Immature natural killer cell (primary cell): ENCODE results near the gene HSCB. TPM values are rescaled to one million over a fixed set of nuclear protein-coding genes. Genes with fewer than 3 reads are reported as not detected.
A peak's percentile ranks its signal among the peaks of the same experiment; 100 is the strongest.
"Not testable (repeated sequence)": the region's sequence is repeated elsewhere in the genome, so short reads cannot be mapped to it uniquely, and the experiment has no call there.

ENCODE experiments used
- DNase-seq, 3 donors: peaks; one replicate each; pipeline ENCODE4 v3.0.0; 2022; ENCODE audit warnings: mixed read lengths in 1 of 3
- H3K27ac Mint-ChIP-seq, 6 donors: one replicate each; pipeline ENCODE4 v1.8.0; 2020; ENCODE audit warnings: mixed read lengths in 6 of 6, mild to moderate bottlenecking in 5 of 6, inconsistent platforms in 4 of 6, moderate library complexity in 3 of 6
- H3K27me3 Mint-ChIP-seq, 3 donors: one replicate each; pipeline ENCODE4 v1.8.0; 2020 to 2021; ENCODE audit warnings: low read depth in 3 of 3, mild to moderate bottlenecking in 3 of 3, mixed read lengths in 3 of 3, moderate library complexity in 3 of 3, inconsistent platforms in 1 of 3
- H3K36me3 Mint-ChIP-seq, 3 donors: one replicate each; pipeline ENCODE4 v1.8.0; 2020; ENCODE audit warnings: mixed read lengths in 3 of 3, inconsistent platforms in 2 of 3, mild to moderate bottlenecking in 2 of 3
- H3K4me1 Mint-ChIP-seq, 2 donors: one replicate each; pipeline ENCODE4 v1.8.0; 2020; ENCODE audit warnings: inconsistent platforms in 2 of 2, mild to moderate bottlenecking in 2 of 2, mixed read lengths in 2 of 2, moderate library complexity in 1 of 2
- H3K4me3 Mint-ChIP-seq, 5 donors: one replicate each; pipeline ENCODE4 v1.8.0; 2020; ENCODE audit warnings: mild to moderate bottlenecking in 5 of 5, mixed read lengths in 5 of 5, inconsistent platforms in 3 of 5, moderate library complexity in 3 of 5
- H3K9me3 Mint-ChIP-seq, 6 donors: one replicate each; pipeline ENCODE4 v1.8.0; 2020; ENCODE audit warnings: mild to moderate bottlenecking in 6 of 6, mixed read lengths in 6 of 6, inconsistent platforms in 4 of 6, moderate library complexity in 3 of 6
- polyA plus RNA-seq, 3 donors: library from polyadenylated mRNA; unstranded; fragments of 300-500 nt; fragmentation: Illumina TruSeq; gene quantifications; one replicate each; pipeline ENCODE4 v1.2.3, GENCODE V29; 2021

HSCB gene
- polyA plus RNA-seq, 3 donors from 2014 or later = 32.5 to 36.3 (median 35.8) TPM

GRCh38 chr22:28800308-28801041 lies 58.6 kb downstream of the HSCB start, which contains the start of gene XBP1:
XBP1 (minus strand) TSS chr22:28800569.
- peaks cover 15 to 30% (median 27%) of the 10 kb centered on the region in 3 donors for H3K27me3 Mint-ChIP-seq
- H3K36me3 Mint-ChIP-seq = peaks cover 25 to 40% (median 35%) of the 10 kb centered on the region in 3 donors
- peak within 1 kb of the TSS; percentile 90 to 99 (median 98) for H3K4me3 Mint-ChIP-seq
- peak; percentile 94 to 95 (median 94) for DNase-seq
- no peaks in the 10 kb centered on the region for H3K9me3 Mint-ChIP-seq
- H3K27ac Mint-ChIP-seq = peak within 1 kb of the TSS; percentile 95 to 100 (median 100)
- H3K4me1 Mint-ChIP-seq = peaks cover 53 to 59% of the 10 kb centered on the region in 2 donors

GRCh38 chr22:28801845-28802594 lies 60.2 kb downstream of the HSCB start:
- Mint-ChIP-seq H3K27me3 (peaks cover 15 to 29% (median 27%) of the 10 kb centered on the region in 3 donors), H3K9me3 (no peaks in the 10 kb centered on the region), H3K27ac (peak overlapping the region; percentile 94 to 100 (median 95)), H3K4me3 (peak overlapping the region; percentile 89 to 99 (median 96)), H3K4me1 (peaks cover 40 to 49% of the 10 kb centered on the region in 2 donors), H3K36me3 (peaks cover 17 to 25% (median 25%) of the 10 kb centered on the region in 3 donors)
- DNase-seq = no peak

GRCh38 chr22:28802595-28803123 lies 60.8 kb downstream of the HSCB start:
- Mint-ChIP-seq H3K4me1 (peaks cover 37 to 46% of the 10 kb centered on the region in 2 donors), H3K27ac (peak overlapping the region; percentile 94 to 100 (median 95)), H3K27me3 (peaks cover 15 to 29% (median 27%) of the 10 kb centered on the region in 3 donors), H3K9me3 (no peaks in the 10 kb centered on the region), H3K36me3 (peaks cover 15 to 24% (median 22%) of the 10 kb centered on the region in 3 donors), H3K4me3 (peak overlapping the region; percentile 89 to 99 (median 96))
- DNase-seq = no peak

- Mint-ChIP-seq H3K27ac (peak overlapping the region in 5 of 6 donors; percentile 17 to 72 (median 30)), H3K36me3 (peaks cover 6 to 13% (median 9%) of the 10 kb centered on the region in 3 donors), H3K4me1 (peaks cover 47 to 54% of the 10 kb centered on the region in 2 donors), H3K27me3 (peaks cover 6 to 17% (median 15%) of the 10 kb centered on the region in 3 donors)
- not testable (repeated sequence) for H3K9me3 Mint-ChIP-seq, DNase-seq, H3K4me3 Mint-ChIP-seq
Measured at GRCh38 chr22:28805426-28805825, 63.6 kb downstream of the HSCB start.

Other genes with a start within 250 kb of the HSCB start
- under 1 TPM in 2 of 3 donors, not detected in 1; 0.03 to 0.65 TPM for gene TTC28, start 62.2 kb upstream of the HSCB start, polyA plus RNA-seq
- gene CHEK2, start 219 bp upstream of the HSCB start, polyA plus RNA-seq = 10 to 100 TPM in 1 of 3 donors, 1 to 10 TPM in 2; 6.2 to 10.6 (median 9.6) TPM
- 10 to 100 TPM; 13.7 to 21.4 (median 14.7) TPM for gene CCDC117, start 30.7 kb downstream of the HSCB start, polyA plus RNA-seq
- 1,000 to 10,000 TPM in 1 of 3 donors, 100 to 1,000 TPM in 2; 600 to 1,153 (median 962) TPM for gene XBP1, start 58.5 kb downstream of the HSCB start, polyA plus RNA-seq
- gene ZNRF3, start 141.5 kb downstream of the HSCB start, polyA plus RNA-seq = under 1 TPM; 0.06 to 0.28 (median 0.18) TPM